Rectal smooth muscle tissue (tissue), 1 donor: ENCODE results near the gene RAB4A.

Experiments used
- H3K27ac ChIP-seq: one replicate; pipeline ENCODE4 v1.7.0; 2013; ENCODE audit warnings: low read depth, low read length, inconsistent platforms
- H3K27me3 ChIP-seq: one replicate; pipeline ENCODE4 v1.7.0; 2013; ENCODE audit warnings: low read length; ENCODE audit not compliant: control insufficient read depth, insufficient read depth
- H3K36me3 ChIP-seq: one replicate; pipeline ENCODE4 v1.7.0; 2013; ENCODE audit warnings: low read length; ENCODE audit not compliant: control insufficient read depth, insufficient read depth
- H3K4me1 ChIP-seq: one replicate; pipeline ENCODE4 v1.7.0; 2013; ENCODE audit warnings: low read length; ENCODE audit not compliant: control insufficient read depth, insufficient read depth
- H3K4me3 ChIP-seq: one replicate; pipeline ENCODE4 v1.7.0; 2013; ENCODE audit warnings: low read length
- H3K9ac ChIP-seq: one replicate; pipeline ENCODE4 v1.7.0; 2013; ENCODE audit warnings: low read length

The RAB4A gene

DNA sequence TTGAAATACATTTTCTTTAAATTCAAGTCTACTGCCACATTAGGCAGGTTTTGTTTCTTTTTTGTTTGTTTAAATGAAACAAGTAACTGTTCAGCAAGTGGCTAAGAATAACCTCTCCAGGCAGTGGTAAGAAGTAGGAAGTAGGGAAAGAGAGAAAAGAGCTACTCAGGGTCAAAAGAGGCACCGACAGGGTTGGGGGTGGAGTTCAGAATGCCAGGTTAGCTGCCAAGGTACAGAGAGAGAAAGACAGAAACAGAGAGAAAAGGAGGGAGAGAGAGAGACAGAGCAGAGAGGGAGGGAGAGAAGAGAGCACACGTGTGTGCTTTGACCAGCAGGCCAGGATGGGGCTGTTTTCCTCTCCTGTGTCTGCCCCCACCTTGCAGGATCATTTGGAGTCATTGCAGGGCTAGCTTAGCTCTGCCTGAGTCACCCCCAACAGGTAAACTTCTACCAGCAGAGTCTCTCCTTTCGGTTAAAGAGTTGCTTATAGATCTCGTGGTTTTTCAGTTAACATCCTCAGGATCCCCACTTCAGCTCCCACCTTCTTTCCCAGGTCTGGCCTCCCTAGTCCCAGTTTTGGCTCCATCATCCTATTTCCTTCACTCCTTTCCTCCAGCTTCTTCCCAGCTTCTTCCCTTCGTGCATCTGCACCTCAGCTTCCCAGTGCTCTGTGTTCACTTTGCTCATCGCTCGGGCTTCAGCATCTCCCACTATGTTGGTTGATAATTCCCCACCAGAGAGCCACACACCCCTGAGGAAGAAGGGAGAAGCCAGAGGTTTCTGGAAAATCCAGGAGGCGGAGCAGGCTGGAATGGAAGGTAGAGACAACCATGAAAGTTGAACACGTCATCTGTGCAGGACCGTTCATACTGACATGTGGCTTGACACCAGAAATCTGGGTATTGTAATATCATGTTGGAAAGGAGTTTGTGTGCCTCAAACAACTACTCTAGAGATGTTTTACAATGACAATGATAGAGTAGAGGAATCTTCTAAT lies 21.8 kb upstream of the RAB4A start:
- no peaks in the 10 kb centered on the region for H3K4me1 ChIP-seq
- no peaks in the 10 kb centered on the region for H3K27me3 ChIP-seq
- no peak overlapping the region for H3K9ac ChIP-seq
- H3K36me3 ChIP-seq: no peaks in the 10 kb centered on the region
- no peak overlapping the region for H3K27ac ChIP-seq
- no peak overlapping the region for H3K4me3 ChIP-seq

DNA sequence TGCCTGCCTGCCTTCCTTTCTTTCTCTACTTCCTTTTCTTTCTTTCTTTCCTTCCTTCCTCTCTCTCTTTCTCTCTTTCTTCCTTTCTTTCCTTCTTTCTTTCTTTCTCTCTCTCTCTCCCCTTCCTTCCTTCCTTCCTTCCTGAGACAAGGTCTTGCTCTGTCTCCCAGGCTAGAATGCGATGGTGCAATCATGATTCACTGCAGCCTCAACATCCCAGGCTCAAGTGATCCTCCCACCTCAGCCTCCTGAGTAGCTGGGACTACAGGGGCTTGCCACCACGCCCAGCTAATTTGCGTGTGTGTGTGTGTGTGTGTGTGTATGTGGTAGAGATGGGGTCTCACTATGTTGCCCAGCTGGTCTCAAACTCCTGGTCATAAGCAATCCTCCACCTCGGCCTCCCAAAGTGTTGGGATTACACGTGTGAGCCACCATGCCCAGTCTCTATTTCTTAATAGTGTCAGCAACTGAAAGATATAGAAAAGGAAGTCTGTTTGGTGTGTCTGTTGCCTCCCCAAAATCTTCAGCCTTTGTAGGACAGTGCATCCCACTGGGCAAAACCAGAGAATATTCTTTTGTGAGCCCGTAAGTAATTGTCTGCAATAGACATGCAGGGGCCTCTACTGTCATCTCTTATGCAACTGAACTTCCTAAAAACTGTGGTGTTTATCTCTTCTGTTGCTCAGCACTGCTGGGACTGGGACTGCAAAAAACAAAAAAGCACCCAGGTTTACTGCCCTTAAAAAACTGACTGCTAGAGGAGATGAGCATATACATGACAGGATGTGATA lies 20.9 kb upstream of the RAB4A start:
- H3K36me3 ChIP-seq: no peaks in the 10 kb centered on the region
- no peak overlapping the region for H3K27ac ChIP-seq
- no peak overlapping the region for H3K9ac ChIP-seq
- H3K4me3 ChIP-seq: no peak overlapping the region
- no peaks in the 10 kb centered on the region for H3K27me3 ChIP-seq
- H3K4me1 ChIP-seq: no peaks in the 10 kb centered on the region

DNA sequence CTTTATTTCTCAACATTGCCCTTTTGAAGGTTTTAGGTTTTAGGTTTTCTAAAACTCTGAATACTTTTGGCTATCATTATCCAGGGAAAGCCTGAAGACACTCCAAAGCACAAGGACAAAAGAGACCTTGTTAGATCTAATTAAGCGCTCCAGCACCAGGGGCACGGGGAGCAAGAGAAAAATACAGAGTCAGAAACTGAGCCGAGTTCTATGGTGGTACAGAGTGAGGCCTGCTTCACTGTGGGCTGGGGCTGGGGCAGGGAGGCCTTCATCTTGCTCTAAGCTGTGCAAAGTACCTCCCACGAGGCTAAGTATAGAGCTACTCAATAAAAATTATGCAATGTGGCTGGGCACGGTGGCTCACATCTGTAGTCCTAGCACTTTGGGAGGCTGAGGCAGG lies 19.7 kb upstream of the RAB4A start:
- Histone ChIP-seq H3K36me3 (no peaks in the 10 kb centered on the region), H3K4me1 (no peaks in the 10 kb centered on the region), H3K4me3 (no peak overlapping the region), H3K9ac (no peak overlapping the region), H3K27me3 (no peaks in the 10 kb centered on the region), H3K27ac (no peak overlapping the region)

DNA sequence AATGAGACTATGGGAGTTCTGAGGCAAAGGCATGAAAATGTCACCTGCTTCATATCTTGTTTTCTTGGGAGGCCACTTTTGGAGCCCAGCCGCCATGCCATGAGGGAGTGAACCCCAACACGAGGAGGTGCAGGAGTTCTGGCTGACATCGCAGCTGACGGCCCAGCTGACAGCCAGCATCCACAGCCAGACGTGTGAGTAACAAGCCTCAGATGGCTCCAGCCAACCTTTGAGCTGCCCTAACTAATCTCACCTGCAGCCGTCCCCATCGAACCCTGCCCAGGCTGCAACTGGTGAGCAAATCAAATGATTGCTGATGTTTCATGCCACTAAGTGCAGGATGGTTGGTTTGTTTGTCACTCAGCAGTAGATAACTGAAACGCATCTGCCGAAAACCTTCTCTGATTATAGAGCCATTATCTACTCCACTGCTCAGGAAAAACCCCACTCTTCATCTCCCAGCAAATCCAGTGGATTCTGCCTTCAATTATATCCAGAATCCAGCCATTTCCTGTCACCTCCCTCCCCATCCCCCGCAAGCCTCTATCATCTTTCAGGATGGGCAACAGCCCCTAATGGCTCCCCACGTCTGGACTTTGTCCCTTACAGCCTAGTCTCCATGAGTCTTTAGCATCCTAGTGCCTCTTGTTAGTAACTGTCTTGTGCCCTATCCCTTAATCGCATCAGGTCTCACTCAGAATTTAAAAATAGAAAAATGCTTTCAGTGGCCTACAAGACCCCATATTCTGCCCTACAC lies 18.5 kb upstream of the RAB4A start:
- no peak overlapping the region for H3K27ac ChIP-seq

DNA sequence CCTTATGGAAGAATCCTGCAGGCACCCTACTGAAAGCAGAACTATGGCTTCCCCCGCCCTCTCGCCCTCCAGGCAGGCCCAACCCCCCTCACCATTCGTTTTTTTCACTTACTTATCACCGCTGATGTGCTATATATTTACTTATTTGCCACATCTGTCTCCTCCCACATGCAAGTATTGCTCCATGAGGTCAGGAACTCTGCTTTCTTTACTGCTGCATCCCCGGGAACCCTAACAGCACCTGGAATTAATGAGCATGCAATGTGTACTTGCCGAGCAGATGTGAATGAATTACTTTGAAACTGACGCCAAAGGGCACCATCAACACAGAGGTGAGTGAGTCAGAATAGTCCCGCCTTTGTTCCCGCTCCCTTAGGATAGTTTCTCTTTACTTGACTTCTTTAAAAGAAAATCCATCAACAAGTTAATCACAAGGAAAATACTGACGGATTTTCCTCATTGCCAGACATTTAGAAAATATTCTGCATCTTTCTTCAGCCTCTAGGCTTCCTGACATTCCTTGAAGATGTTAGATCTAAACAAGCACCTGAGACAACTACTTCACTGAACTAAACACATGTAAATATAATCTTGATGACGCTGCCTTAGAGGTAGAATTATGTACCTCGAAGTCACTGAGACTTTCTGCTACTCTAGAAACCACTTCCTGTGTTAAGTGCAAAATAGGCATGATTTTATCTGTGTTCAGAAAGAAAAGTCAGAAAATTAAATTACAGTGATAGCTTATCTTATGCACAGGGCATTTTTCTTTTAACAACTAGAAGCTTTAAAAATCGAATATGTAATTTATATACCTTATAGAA lies 17.5 kb upstream of the RAB4A start:
- Histone ChIP-seq H3K27me3 (no peaks in the 10 kb centered on the region), H3K27ac (no peak overlapping the region), H3K4me1 (no peaks in the 10 kb centered on the region), H3K4me3 (no peak overlapping the region), H3K9ac (no peak overlapping the region), H3K36me3 (no peaks in the 10 kb centered on the region)

More for the DNA sequence above, 18.5 kb upstream of the RAB4A start:
- H3K27me3 ChIP-seq: no peaks in the 10 kb centered on the region
- no peaks in the 10 kb centered on the region for H3K4me1 ChIP-seq
- no peak overlapping the region for H3K4me3 ChIP-seq
- H3K36me3 ChIP-seq: no peaks in the 10 kb centered on the region
- no peak overlapping the region for H3K9ac ChIP-seq

DNA sequence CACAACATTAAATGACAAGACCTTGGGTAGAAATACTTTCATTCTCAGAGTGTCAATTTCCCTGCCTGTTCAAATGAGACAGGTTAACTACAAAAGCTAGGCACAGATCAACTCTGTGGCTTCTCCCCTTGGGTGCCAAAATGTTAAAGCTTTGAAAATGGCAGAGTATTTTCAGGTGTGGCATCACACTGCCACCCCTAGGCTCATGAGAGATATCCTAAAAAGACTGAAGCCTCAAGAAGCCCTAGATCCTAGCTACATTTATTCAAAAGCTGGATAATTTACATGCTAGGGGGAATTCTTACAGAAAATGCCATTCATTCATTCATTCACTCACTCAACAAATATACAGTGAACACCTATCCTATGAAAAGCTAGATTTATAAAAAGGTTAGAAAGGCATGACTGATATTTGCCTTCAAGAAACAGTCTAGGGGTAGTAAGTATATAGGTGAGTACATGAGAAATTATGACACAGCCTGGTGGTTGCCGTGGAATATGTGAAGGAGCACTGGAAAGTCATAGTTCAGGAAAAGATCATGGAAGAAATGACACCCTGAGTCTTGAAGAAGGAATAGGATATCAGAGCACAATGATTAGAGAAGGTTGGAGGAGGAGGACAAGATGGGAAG lies 15.9 kb upstream of the RAB4A start:
- Histone ChIP-seq H3K4me3 (no peak overlapping the region), H3K27me3 (no peaks in the 10 kb centered on the region), H3K9ac (no peak overlapping the region), H3K27ac (no peak overlapping the region), H3K4me1 (no peaks in the 10 kb centered on the region), H3K36me3 (no peaks in the 10 kb centered on the region)

DNA sequence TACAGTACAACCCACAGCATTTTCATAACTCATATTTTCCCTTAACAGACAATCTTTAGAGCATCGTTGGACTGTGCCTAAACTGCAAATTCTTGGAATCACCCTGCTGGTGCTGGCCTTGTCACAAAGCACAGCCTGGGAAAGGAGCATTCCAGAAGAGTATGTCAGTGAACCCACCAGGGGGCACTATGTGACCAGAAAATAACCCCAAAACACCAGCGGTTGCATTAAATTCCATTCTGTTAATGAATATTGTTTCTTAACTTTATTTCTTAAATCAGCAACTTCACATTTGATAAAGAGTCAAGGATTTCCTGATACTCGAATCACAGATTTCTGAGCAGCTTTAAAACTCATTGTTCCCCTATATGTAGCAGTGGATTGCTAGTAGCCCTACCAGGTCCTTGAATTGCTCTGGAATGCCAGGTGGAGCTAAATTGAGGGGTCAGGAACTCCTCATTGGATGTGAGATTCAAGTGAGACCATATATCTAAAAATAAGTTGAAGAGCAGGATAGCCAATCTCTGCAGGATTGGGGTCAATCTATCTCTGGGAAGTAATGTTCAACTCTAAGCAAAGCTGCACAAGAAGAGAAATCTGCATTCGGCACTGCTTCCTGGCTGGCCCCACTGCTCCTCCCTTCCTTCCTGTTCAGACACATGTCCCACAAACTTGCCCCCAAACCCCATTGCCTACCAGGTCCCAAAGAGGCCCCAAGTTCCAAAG lies 12.7 kb upstream of the RAB4A start:
- Histone ChIP-seq H3K36me3 (no peaks in the 10 kb centered on the region), H3K4me1 (no peaks in the 10 kb centered on the region), H3K4me3 (no peak overlapping the region), H3K27ac (no peak overlapping the region), H3K27me3 (no peaks in the 10 kb centered on the region), H3K9ac (no peak overlapping the region)

DNA sequence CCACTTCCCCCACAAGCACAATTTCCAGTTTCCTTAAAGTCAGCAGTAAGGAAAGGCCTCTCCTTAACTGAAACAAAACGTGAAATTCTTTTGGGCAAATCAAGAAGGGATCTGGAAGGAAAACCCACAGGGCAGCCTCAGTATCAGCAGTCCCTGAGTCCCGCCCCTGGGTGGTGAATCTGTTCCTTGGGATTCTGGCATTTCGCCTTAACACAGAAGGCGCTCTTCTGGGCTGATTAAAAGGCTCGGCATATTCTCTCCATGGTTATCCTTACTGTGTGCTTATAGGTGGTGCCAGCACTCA lies 12.2 kb upstream of the RAB4A start:
- Histone ChIP-seq H3K9ac (no peak overlapping the region), H3K4me1 (no peaks in the 10 kb centered on the region), H3K36me3 (no peaks in the 10 kb centered on the region), H3K27me3 (no peaks in the 10 kb centered on the region), H3K27ac (no peak overlapping the region), H3K4me3 (no peak overlapping the region)

DNA sequence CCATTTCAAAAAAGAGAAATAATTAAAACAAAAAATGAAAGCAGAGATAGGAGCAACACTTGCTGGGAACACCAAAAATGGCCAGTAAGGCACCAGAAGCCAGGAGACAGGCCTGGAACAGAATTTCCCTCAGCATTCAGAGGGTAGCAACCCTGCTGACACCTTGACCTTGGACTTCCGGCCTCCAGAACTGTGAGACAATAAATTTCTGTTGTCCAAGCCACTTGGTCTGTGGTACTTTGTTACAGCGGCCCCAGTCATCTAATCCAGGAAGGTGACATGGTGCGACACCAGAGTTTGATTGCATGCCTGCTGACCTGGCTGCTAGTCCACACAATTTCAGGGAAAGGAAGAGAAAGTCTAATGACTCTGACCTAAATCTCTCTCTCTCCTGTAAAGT lies 10.6 kb upstream of the RAB4A start:
- H3K27me3 ChIP-seq: no peaks in the 10 kb centered on the region
- H3K4me1 ChIP-seq: no peaks in the 10 kb centered on the region
- no peak overlapping the region for H3K9ac ChIP-seq
- H3K27ac ChIP-seq: no peak overlapping the region
- H3K36me3 ChIP-seq: no peaks in the 10 kb centered on the region
- H3K4me3 ChIP-seq: no peak overlapping the region

DNA sequence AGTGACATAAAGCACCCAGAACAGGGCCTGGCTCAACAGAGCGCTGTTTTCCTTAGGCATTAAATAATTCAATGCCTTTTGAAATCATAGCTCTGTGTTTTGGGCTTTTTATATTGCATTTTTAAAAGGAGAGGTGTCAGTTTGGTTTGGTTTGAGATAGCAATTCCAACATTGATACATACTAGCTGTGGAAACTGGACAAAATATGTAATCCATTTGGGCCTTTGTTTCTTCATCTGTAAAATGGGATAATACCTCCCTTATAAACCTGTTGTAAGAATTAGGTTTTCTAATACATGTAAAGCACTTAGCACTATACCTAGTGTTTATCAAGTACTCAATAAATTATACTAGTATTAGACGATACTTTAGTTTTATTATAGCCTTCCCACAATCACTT lies 8.7 kb upstream of the RAB4A start:
- H3K27me3 ChIP-seq: no peaks in the 10 kb centered on the region
- H3K27ac ChIP-seq: no peak overlapping the region
- H3K36me3 ChIP-seq: no peaks in the 10 kb centered on the region
- no peak overlapping the region for H3K4me3 ChIP-seq
- H3K9ac ChIP-seq: no peak overlapping the region
- no peaks in the 10 kb centered on the region for H3K4me1 ChIP-seq

DNA sequence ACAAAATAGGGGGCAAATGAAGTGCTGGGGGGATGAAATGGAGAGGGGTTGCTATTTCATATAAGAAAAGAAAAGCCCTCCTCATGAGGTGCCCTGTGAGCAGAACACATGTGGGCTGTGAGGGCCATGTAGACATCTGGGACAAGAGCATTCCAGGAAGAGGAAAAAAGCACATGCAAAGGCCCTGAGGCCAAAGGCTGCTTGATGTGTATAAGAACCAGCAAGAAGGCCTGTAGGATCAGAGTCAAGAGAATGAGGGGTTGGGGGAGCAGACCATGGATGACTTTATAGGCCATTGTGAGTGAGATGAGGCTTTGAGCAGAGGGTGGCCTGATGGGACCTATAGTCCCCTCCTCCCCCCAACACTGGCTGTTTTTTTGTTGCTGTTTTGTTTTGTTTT lies 7.7 kb upstream of the RAB4A start:
- Histone ChIP-seq H3K27me3 (no peaks in the 10 kb centered on the region), H3K4me3 (no peak overlapping the region), H3K9ac (no peak overlapping the region), H3K4me1 (no peaks in the 10 kb centered on the region), H3K36me3 (no peaks in the 10 kb centered on the region), H3K27ac (no peak overlapping the region)
